GM23338 (cell line): ENCODE measurements around the gene TP73.

Source experiments
- CREB1 ChIP-seq: fragments of 250-450 bp; sonication (Bioruptor Pico); IDR thresholded peaks from 2 replicates; pipeline ENCODE4 v1.5.0; 2020; ENCODE audit warnings: low read depth, mild to moderate bottlenecking, moderate library complexity
- CTCF ChIP-seq, 2 experiments: fragments of 200-600 bp in 1 of 2; sonication (generic) in 1 of 2; conservative IDR thresholded peaks; 2 replicates each; pipeline versions ENCODE4 v1.5.1 to v1.6.1; 2016 to 2017; ENCODE audit warnings: antibody characterized with exemption in 2 of 2, low read depth in 2 of 2, mild to moderate bottlenecking in 2 of 2, moderate library complexity in 1 of 2
- ETS1 ChIP-seq: IDR thresholded peaks from 2 replicates; pipeline ENCODE4 v1.6.1; 2016; ENCODE audit warnings: antibody characterized with exemption
- EZH2 ChIP-seq: fragments of 200-600 bp; sonication (generic); IDR thresholded peaks from one replicate; pipeline ENCODE4 v1.8.0; 2017; ENCODE audit warnings: antibody characterized with exemption, mild to moderate bottlenecking, low read depth; ENCODE audit not compliant: unreplicated experiment
- EZH2phosphoT487 ChIP-seq: fragments of 200-600 bp; sonication (generic); IDR thresholded peaks from one replicate; pipeline ENCODE4 v1.8.1; 2018; ENCODE audit warnings: antibody characterized with exemption; ENCODE audit not compliant: unreplicated experiment
- JUNB ChIP-seq: IDR thresholded peaks from one replicate; pipeline ENCODE4 v1.6.1; 2016; ENCODE audit warnings: antibody characterized with exemption; ENCODE audit not compliant: unreplicated experiment
- NANOG ChIP-seq: IDR thresholded peaks from 2 replicates; pipeline ENCODE4 v1.6.1; 2016; ENCODE audit warnings: antibody characterized with exemption, borderline replicate concordance
- POLR2AphosphoS5 ChIP-seq: IDR thresholded peaks from 2 replicates; pipeline ENCODE4 v1.6.1; 2016; ENCODE audit warnings: antibody characterized with exemption, low read depth
- REST ChIP-seq: IDR thresholded peaks from one replicate; pipeline ENCODE4 v1.6.1; 2018; ENCODE audit warnings: antibody characterized with exemption; ENCODE audit not compliant: unreplicated experiment
- STAT1 ChIP-seq: IDR thresholded peaks from one replicate; pipeline ENCODE4 v1.6.1; 2016; ENCODE audit warnings: antibody characterized with exemption; ENCODE audit not compliant: unreplicated experiment
- ZNF331 ChIP-seq: fragments of 250-450 bp; sonication (Bioruptor Pico); IDR thresholded peaks from 2 replicates; pipeline ENCODE4 v1.5.0; 2020; ENCODE audit warnings: low read depth, mild to moderate bottlenecking, moderate library complexity

- TF ChIP-seq CTCF (conservative IDR thresholded peaks at IDR 0.05; ENCODE audit: low read depth in 2 of 2), result no peak
- TF ChIP-seq EZH2, result no peak
- TF ChIP-seq REST, result no peak
- TF ChIP-seq JUNB, result no peak
- TF ChIP-seq NANOG, result no peak
- TF ChIP-seq EZH2phosphoT487, result no peak
- TF ChIP-seq POLR2AphosphoS5, result no peak
- TF ChIP-seq CREB1, result no peak
- TF ChIP-seq STAT1, result no peak
- no peak for TF ChIP-seq ETS1
- TF ChIP-seq ZNF331, result no peak
Measured at GRCh38 chr1:3744646-3745045, 92.3 kb downstream of the TP73 start.
